ENCODE measurements around the gene KRTAP12-3. TPM values are rescaled to one million over a fixed set of nuclear protein-coding genes. Genes with fewer than 3 reads are reported as not detected.

Gene KRTAP12-3
- total RNA-seq, 4 donors from 2014 or later: 3.2 to 11.5 TPM; not detected in 2

DNA sequence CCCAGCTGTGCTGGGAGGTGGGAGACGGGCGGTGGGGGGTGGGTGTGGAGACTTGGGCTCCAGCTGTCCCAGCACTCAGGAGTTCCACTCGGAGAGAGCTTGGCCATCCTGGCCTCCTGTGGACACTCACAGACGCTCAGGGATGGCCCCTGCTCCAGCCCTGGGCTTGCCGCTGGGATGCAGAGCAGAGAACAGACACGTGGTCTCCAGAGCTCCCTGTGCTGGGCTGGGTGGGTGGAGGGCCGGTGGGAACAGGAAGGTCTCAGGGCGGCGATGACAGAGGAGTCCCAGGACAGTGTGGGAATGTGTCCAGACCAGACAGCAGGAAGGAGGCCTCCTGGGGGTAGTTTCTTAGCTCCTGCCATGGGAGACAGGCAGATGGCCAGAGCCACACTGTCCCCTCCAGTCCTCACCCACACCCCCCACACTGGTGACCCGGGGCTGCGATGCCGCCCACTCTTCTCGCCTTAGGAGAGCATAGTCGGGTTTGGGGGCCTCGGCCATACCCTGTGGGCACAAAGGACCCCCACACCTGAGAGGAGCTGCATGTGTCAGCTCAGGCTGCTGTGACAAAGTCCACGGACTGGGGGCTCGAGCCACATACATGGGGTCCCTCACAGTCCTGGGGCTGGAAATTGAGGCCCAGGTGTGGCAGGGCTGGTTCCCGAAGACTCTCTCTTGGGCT is 28.9 kb upstream of the KRTAP12-3 start:
- TF ChIP-seq POLR2A (IDR thresholded peaks at IDR 0.05) (no peak), EP300 (IDR thresholded peaks at IDR 0.05) (no peak), POLR2AphosphoS5 (IDR thresholded peaks at IDR 0.05) (no peak), CTCF (IDR thresholded peaks at IDR 0.05) (no peak)
- Histone ChIP-seq H3K9me3 (peaks cover 11% of the 10 kb centered on the region), H3K4me3 (no peak overlapping the region), H3K27me3 (peaks cover 21% of the 10 kb centered on the region), H3K36me3 (no peaks in the 10 kb centered on the region), H3K4me1 (no peaks in the 10 kb centered on the region), H3K27ac (no peak overlapping the region)
- DNase-seq (ENCODE audit: low spot score in 2 of 2): no peak
- WGBS: 76% methylated on average over 8 of the region's 18 CpGs

DNA sequence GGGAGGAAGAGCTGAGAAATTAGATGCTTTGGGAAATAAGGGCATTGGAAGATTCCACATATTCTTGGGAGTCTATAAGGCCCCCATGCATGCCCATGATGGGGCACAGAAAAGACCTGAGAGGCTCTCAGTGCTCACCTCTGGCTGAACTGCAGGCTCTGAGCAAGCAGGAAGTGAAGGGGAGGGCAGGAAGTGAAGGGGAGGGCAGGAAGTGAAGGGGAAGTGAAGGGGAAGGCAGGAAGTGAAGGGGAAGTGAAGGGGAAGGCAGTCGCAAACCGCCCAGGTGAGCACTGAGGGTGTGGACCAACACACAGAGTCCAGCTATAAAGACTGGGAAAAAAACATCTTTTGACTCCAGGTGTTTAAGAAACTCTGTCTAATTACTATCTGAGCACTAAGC is 27.3 kb upstream of the KRTAP12-3 start:
- no peak for DNase-seq (ENCODE audit: low spot score in 2 of 2)
- TF ChIP-seq CTCF (IDR thresholded peaks at IDR 0.05) (no peak), POLR2AphosphoS5 (IDR thresholded peaks at IDR 0.05) (no peak), EP300 (IDR thresholded peaks at IDR 0.05) (no peak), POLR2A (IDR thresholded peaks at IDR 0.05) (no peak)
- no peaks in the 10 kb centered on the region for H3K36me3 ChIP-seq
- 79% methylated on average over 2 of the region's 2 CpGs for WGBS
- no peaks in the 10 kb centered on the region for H3K4me1 ChIP-seq
- H3K9me3 ChIP-seq: peaks cover 9% of the 10 kb centered on the region
- H3K4me3 ChIP-seq: no peak overlapping the region
- H3K27ac ChIP-seq: no peak overlapping the region
- peaks cover 21% of the 10 kb centered on the region for H3K27me3 ChIP-seq

- no peak for TF ChIP-seq CTCF (IDR thresholded peaks at IDR 0.05)
- TF ChIP-seq POLR2AphosphoS5 (IDR thresholded peaks at IDR 0.05): no peak
- TF ChIP-seq EP300 (IDR thresholded peaks at IDR 0.05): no peak
- TF ChIP-seq POLR2A (IDR thresholded peaks at IDR 0.05): no peak
- Histone ChIP-seq H3K36me3 (no peaks in the 10 kb centered on the region), H3K9me3 (peaks cover 9% of the 10 kb centered on the region), H3K27me3 (peaks cover 16% of the 10 kb centered on the region), H3K27ac (no peak overlapping the region), H3K4me1 (no peaks in the 10 kb centered on the region), H3K4me3 (no peak overlapping the region)
- 90% methylated on average over 1 of the region's 1 CpG for WGBS
- DNase-seq (ENCODE audit: low spot score in 2 of 2): no peak
These were observed 25.7 kb upstream of the KRTAP12-3 start for GRCh38 chr21:44632067-44632466.

- no peak overlapping the region for H3K27ac ChIP-seq
- peaks cover 21% of the 10 kb centered on the region for H3K27me3 ChIP-seq
- TF ChIP-seq POLR2AphosphoS5 (IDR thresholded peaks at IDR 0.05): no peak
- no peak for TF ChIP-seq POLR2A (IDR thresholded peaks at IDR 0.05)
- TF ChIP-seq CTCF (IDR thresholded peaks at IDR 0.05): no peak
- no peak for TF ChIP-seq EP300 (IDR thresholded peaks at IDR 0.05)
- no peaks in the 10 kb centered on the region for H3K4me1 ChIP-seq
- WGBS: 81% methylated on average over 15 of the region's 15 CpGs
- peaks cover 4% of the 10 kb centered on the region for H3K9me3 ChIP-seq
- DNase-seq (ENCODE audit: low spot score in 2 of 2): no peak
- H3K36me3 ChIP-seq: no peaks in the 10 kb centered on the region
- H3K4me3 ChIP-seq: no peak overlapping the region
These were observed 21.3 kb upstream of the KRTAP12-3 start for GRCh38 chr21:44636209-44637017.
